H1 (cell line): ENCODE data around the gene CPNE4. TPM values are rescaled to one million over a fixed set of nuclear protein-coding genes. Genes with fewer than 3 reads are reported as not detected.

Source experiments
- BCL11A ChIP-seq, 2 experiments: IDR thresholded peaks; one replicate each; pipeline ENCODE4 v1.6.1; 2011; ENCODE audit warnings: low read depth in 2 of 2, low read length in 2 of 2, mild to moderate bottlenecking in 2 of 2
- JUND ChIP-seq: IDR thresholded peaks from 2 replicates; pipeline ENCODE4 v1.6.1; 2011; ENCODE audit warnings: mild to moderate bottlenecking, improper control_type of control experiment, low read length
- polyA plus RNA-seq, 7 experiments: library from polyadenylated mRNA; depleted of rRNA in 3 of 7; stranded (reverse) in 5 of 7; unstranded in 2 of 7; fragments of >200 nt in 5 of 7; fragments of 200-250 nt in 2 of 7; gene quantifications; 1 replicate in 5 of 7; 2 replicates in 1 of 7; 4 replicates in 1 of 7; pipeline versions ENCODE4 v1.2.1 to v1.2.3, GENCODE V29; 2011 to 2013; ENCODE audit warnings: missing spikeins in 2 of 7, mixed read lengths in 2 of 7
- total RNA-seq: library from RNA; stranded (reverse); fragmentation: NEBNext Ultra II Directional; extraction: Animal tissue kit (Norgen Biotek cat#: 25700); gene quantifications from 2 replicates; pipeline ENCODE4 v1.2.1, GENCODE V29; 2021

CPNE4 gene
- total and polyA plus RNA-seq, 2 of the 8 experiments (the other 6 are each of a cell fraction or from before 2014, with no cell fraction given), result 0.82 to 3.8 TPM

DNA sequence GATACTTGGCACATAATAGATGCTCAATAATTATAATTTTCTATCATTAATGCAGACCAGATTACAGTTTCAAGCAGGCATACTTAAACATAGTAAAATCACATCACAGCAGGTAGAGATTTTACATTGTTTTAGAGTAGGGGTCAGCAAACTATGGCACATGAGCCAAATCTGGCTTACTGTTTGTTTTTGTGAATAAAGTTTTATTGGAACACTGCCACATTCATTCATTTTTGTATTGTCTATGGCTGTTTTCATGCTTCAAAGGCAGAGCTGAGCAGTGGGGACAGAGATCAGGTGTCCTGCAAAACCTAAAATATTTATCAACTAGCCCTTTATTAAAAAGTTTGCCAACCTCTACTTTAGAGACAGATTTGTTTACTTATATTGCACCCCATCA, 342.5 kb downstream of the CPNE4 start (continued):
- TF ChIP-seq JUND (no peak), BCL11A (IDR thresholded peaks at IDR 0.05; ENCODE audit: low read depth in 2 of 2, low read length in 2 of 2) (no peak)
